Gastrocnemius medialis (tissue), 4 donors: ENCODE results near the gene MAP7.

Experiments
- POLR2A ChIP-seq, 2 donors: fragments of 450-650 bp; IDR thresholded peaks; one replicate each; pipeline ENCODE4 v1.6.1; 2017; ENCODE audit warnings: antibody characterized with exemption in 2 of 2, mild to moderate bottlenecking in 2 of 2, moderate library complexity in 2 of 2
- TF ChIP-seq, protein P1 (sequence below), 5 experiments: fragments of 450-650 bp in 3 of 5; fragments of 200-600 bp in 2 of 5; sonication (generic) in 2 of 5; IDR thresholded peaks in 4 of 5; conservative IDR thresholded peaks in 1 of 5; 1 replicate in 4 of 5; 2 replicates in 1 of 5; pipeline ENCODE4 v1.5.1; 2016 to 2019; ENCODE audit warnings: antibody characterized with exemption in 5 of 5, mild to moderate bottlenecking in 3 of 5, moderate library complexity in 3 of 5

DNA sequence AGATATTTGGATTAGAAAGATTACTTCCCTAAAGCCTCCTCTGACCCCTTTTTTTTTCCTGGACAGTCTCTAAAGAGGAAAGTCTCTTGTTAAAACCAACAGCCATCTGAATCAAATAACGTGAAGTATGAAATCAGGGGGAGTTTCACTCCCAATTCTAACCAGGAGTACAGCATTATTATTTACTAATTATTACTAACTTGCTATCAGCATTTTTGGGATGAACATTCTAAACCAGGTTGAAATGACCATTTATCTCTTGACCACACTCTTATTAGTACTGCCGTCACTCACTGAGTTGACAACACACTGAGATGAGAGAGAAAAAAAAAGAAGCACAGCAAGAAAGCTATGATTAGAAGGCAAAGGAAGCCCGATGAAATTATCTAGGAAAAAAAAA lies 146.2 kb downstream of the MAP7 start:
- TF ChIP-seq, protein P1, sequence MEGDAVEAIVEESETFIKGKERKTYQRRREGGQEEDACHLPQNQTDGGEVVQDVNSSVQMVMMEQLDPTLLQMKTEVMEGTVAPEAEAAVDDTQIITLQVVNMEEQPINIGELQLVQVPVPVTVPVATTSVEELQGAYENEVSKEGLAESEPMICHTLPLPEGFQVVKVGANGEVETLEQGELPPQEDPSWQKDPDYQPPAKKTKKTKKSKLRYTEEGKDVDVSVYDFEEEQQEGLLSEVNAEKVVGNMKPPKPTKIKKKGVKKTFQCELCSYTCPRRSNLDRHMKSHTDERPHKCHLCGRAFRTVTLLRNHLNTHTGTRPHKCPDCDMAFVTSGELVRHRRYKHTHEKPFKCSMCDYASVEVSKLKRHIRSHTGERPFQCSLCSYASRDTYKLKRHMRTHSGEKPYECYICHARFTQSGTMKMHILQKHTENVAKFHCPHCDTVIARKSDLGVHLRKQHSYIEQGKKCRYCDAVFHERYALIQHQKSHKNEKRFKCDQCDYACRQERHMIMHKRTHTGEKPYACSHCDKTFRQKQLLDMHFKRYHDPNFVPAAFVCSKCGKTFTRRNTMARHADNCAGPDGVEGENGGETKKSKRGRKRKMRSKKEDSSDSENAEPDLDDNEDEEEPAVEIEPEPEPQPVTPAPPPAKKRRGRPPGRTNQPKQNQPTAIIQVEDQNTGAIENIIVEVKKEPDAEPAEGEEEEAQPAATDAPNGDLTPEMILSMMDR (IDR thresholded peaks at IDR 0.05 in 4 of 5, conservative IDR thresholded peaks at IDR 0.05 in 1 of 5): no peak
- no peak for TF ChIP-seq POLR2A (IDR thresholded peaks at IDR 0.05)
